CD1c-positive myeloid dendritic cell (primary cell): ENCODE data around the gene CRY2.
A peak's percentile ranks its signal among the peaks of the same experiment; 100 is the strongest.
"Not testable (repeated sequence)": the region's sequence is repeated elsewhere in the genome, so short reads cannot be mapped to it uniquely, and the experiment has no call there.

Experiments
- DNase-seq: peaks from one replicate; pipeline ENCODE4 v3.0.0-alpha.2; 2016; ENCODE audit errors: extremely low spot score

The CRY2 gene

GRCh38 chr11:45846974-45847910 lies at the start of gene CRY2:
Gene CRY2 (plus strand): TSS chr11:45847475. CDS start chr11:45847491, 16 bp downstream.
- peak; percentile 100 for DNase-seq

GRCh38 chr11:45798793-45799441 lies 48.4 kb upstream of the CRY2 start:
- DNase-seq, result no peak

- no peak for DNase-seq
Observed at GRCh38 chr11:45799562-45799961, 47.7 kb upstream of the CRY2 start.

GRCh38 chr11:45800261-45800660 lies 47.0 kb upstream of the CRY2 start:
- no peak for DNase-seq

- DNase-seq, result peak; percentile 25
Observed at GRCh38 chr11:45801723-45802315, 45.5 kb upstream of the CRY2 start.

GRCh38 chr11:45802531-45803317 lies 44.6 kb upstream of the CRY2 start:
- no peak for DNase-seq

GRCh38 chr11:45803971-45804760 lies 43.1 kb upstream of the CRY2 start:
- DNase-seq, result peak; percentile 84

- peak; percentile 97 for DNase-seq
Observed at GRCh38 chr11:45804761-45805304, 42.4 kb upstream of the CRY2 start, which contains the start of gene SLC35C1. Gene SLC35C1 (plus strand): TSS chr11:45805149. CDS start chr11:45805802, 653 bp downstream.

GRCh38 chr11:45805305-45806071 lies 41.8 kb upstream of the CRY2 start:
- peak; percentile 42 for DNase-seq

- no peak for DNase-seq
Observed at GRCh38 chr11:45806072-45806933, 41.0 kb upstream of the CRY2 start.

- DNase-seq, result peak; percentile 14
Observed at GRCh38 chr11:45806937-45807791, 40.1 kb upstream of the CRY2 start.

- no peak for DNase-seq
Observed at GRCh38 chr11:45807792-45808238, 39.5 kb upstream of the CRY2 start.

- DNase-seq, result not testable (repeated sequence)
Observed at GRCh38 chr11:45808427-45808826, 38.8 kb upstream of the CRY2 start.

- no peak for DNase-seq
Observed at GRCh38 chr11:45809456-45810395, 37.5 kb upstream of the CRY2 start.

- no peak for DNase-seq
Observed at GRCh38 chr11:45810431-45811108, 36.7 kb upstream of the CRY2 start.

- DNase-seq, result no peak
Observed at GRCh38 chr11:45811109-45811435, 36.2 kb upstream of the CRY2 start.
